Activated naive CD4-positive, alpha-beta T cell treated with anti-CD3 and anti-CD28 coated beads for 36 hours (primary cell): ENCODE data around the gene SLC32A1. TPM values are rescaled to one million over a fixed set of nuclear protein-coding genes. Genes with fewer than 3 reads are reported as not detected.

Experiments used
- CTCF ChIA-PET: fragments of 350-600 bp; sonication (Branson Sonifier 250); formaldehyde crosslinking; loops from one replicate; lab custom pipeline; 2021; ENCODE audit warnings: antibody characterized with exemption; lab: Charles Lee
- DNase-seq: peaks from one replicate; pipeline ENCODE4 v3.0.0-alpha.2; 2020
- H3K27ac Mint-ChIP-seq: one replicate; pipeline ENCODE4 v1.8.0; 2021; ENCODE audit warnings: mild to moderate bottlenecking, mixed read lengths
- H3K27me3 Mint-ChIP-seq: one replicate; pipeline ENCODE4 v1.8.0; 2021; ENCODE audit warnings: low read depth, mixed read lengths
- H3K36me3 Mint-ChIP-seq: one replicate; pipeline ENCODE4 v1.8.0; 2021; ENCODE audit warnings: low read depth, mixed read lengths
- H3K4me1 Mint-ChIP-seq: one replicate; pipeline ENCODE4 v1.8.0; 2021; ENCODE audit warnings: low read depth, mixed read lengths
- H3K4me3 Mint-ChIP-seq: one replicate; pipeline ENCODE4 v1.8.0; 2021; ENCODE audit warnings: mild to moderate bottlenecking, moderate library complexity, mixed read lengths
- H3K9me3 Mint-ChIP-seq: one replicate; pipeline ENCODE4 v1.8.0; 2021; ENCODE audit warnings: mixed read lengths
- intact Hi-C: fragments of 100-400 bp; cut with micrococcal nuclease; formaldehyde crosslinking; loops from one replicate; pipeline ENCODE4 v1.15.1; 2023
- total RNA-seq, 2 experiments: library from RNA; stranded (reverse); gene quantifications; one replicate each; pipeline ENCODE4 v1.2.3, GENCODE V29; 2021

SLC32A1 gene
- total RNA-seq, 2 experiments from 2014 or later: not detected

DNA sequence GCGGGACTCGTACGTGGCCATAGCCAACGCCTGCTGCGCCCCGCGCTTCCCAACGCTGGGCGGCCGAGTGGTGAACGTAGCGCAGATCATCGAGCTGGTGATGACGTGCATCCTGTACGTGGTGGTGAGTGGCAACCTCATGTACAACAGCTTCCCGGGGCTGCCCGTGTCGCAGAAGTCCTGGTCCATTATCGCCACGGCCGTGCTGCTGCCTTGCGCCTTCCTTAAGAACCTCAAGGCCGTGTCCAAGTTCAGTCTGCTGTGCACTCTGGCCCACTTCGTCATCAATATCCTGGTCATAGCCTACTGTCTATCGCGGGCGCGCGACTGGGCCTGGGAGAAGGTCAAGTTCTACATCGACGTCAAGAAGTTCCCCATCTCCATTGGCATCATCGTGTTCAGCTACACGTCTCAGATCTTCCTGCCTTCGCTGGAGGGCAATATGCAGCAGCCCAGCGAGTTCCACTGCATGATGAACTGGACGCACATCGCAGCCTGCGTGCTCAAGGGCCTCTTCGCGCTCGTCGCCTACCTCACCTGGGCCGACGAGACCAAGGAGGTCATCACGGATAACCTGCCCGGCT lies 3.4 kb downstream of the SLC32A1 start:
- H3K9me3 Mint-ChIP-seq: no peaks in the 10 kb centered on the region
- DNase-seq: peak; percentile 14

DNA sequence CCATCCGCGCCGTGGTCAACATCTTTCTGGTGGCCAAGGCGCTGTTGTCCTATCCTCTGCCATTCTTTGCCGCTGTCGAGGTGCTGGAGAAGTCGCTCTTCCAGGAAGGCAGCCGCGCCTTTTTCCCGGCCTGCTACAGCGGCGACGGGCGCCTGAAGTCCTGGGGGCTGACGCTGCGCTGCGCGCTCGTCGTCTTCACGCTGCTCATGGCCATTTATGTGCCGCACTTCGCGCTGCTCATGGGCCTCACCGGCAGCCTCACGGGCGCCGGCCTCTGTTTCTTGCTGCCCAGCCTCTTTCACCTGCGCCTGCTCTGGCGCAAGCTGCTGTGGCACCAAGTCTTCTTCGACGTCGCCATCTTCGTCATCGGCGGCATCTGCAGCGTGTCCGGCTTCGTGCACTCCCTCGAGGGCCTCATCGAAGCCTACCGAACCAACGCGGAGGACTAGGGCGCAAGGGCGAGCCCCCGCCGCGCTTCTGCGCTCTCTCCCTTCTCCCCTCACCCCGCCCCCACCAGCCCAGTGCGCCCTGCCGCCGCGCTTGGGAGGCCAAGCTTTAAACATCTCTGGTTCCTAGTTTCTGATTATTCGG lies 4.0 kb downstream of the SLC32A1 start:
- Mint-ChIP-seq H3K9me3 (no peaks in the 10 kb centered on the region), H3K4me3 (no peak overlapping the region), H3K36me3 (no peaks in the 10 kb centered on the region), H3K27me3 (peaks cover 79% of the 10 kb centered on the region), H3K4me1 (peaks cover 56% of the 10 kb centered on the region), H3K27ac (no peak overlapping the region)
- CTCF ChIA-PET: interaction anchor here (0.7 to 2.5 kb wide), 3 partner anchors 23 to 165 kb away, joined by 3 to 9 read pairs (median 6); no protein-coding TSS in a partner anchor
- intact Hi-C loops: loop anchor here (5.0 kb wide), 1 partner anchor 1959 kb away; the partner anchor contains the start of gene MAFB
- no peak for DNase-seq

More for the DNA sequence above, 3.4 kb downstream of the SLC32A1 start:
- Mint-ChIP-seq H3K4me3 (peak overlapping the region; percentile 25), H3K27me3 (peaks cover 80% of the 10 kb centered on the region), H3K36me3 (no peaks in the 10 kb centered on the region), H3K4me1 (peaks cover 57% of the 10 kb centered on the region), H3K27ac (no peak overlapping the region)
- intact Hi-C loops: loop anchor here (2.0 to 5.0 kb wide), 2 partner anchors 321 to 1960 kb away; partner anchors contain the start of gene MAFB
- CTCF ChIA-PET: interaction anchor here (1.3 to 2.5 kb wide), 3 partner anchors 24 to 321 kb away, joined by 6 to 9 read pairs (median 7); no protein-coding TSS in a partner anchor

DNA sequence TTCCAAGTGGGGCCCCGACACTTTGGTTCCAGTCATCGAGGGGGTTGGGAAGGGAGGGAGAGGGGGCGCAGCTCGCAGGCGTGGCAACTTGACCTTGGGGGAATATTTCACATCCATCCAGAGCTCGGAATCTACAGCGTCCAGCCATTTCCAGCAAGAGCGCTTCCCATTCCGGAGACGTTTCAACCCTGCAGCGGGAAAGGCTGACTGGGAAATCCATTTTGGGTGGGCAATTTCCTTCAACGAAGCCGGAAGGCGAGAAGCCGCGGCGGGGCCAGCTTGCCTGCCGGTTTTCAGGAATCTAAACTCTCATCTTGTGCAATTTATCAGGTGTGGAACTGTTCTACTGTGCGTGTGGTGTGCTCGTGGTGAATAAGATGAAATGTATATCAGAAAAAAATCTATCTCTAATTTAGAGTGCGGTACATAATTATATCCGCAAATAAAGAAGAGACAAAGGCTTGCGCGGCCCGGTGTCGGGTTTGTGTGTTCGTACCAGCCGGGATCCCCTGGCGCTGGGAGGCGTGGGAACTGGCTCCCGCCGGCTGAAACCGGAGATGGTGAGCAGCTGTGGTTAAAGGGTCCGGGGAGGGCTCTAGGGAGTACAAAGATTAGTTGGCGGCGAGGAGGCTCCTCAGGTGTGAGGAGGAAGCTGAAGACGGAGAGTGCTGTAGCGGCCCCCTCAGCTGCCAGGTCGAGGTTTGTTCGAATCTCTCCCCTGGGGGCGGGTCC lies 4.8 kb downstream of the SLC32A1 start:
- Mint-ChIP-seq H3K4me1 (peaks cover 53% of the 10 kb centered on the region), H3K9me3 (no peaks in the 10 kb centered on the region), H3K36me3 (no peaks in the 10 kb centered on the region), H3K27me3 (peaks cover 83% of the 10 kb centered on the region), H3K27ac (no peak overlapping the region), H3K4me3 (no peak overlapping the region)
- CTCF ChIA-PET: interaction anchor here (0.6 to 2.5 kb wide), 5 partner anchors 9 to 164 kb away, joined by 3 to 9 read pairs (median 4); no protein-coding TSS in a partner anchor
- intact Hi-C loops: loop anchor here (5.0 kb wide), 1 partner anchor 1958 kb away; the partner anchor contains the start of gene MAFB
- DNase-seq: peak; percentile 15

DNA sequence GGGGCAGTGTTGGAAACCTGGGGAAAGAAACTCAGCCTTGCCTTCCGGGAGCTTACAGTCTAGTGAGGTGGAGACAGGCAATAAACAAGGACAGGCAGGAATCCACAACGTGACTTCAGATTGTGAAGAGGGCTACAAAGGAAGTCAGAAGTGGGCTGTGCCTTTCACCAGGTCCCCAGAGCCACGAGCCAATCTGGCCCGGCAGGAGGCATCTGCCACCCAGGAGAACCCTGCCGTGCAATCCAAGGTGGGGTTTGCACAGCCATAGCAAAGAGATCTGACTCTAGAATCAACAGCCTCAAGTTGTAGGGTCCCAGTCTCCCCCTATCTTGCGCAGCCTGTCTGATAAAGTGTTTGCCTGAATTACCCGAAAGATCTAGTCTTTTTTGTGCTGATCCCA lies 5.5 kb downstream of the SLC32A1 start:
- Mint-ChIP-seq H3K4me1 (peaks cover 50% of the 10 kb centered on the region), H3K4me3 (no peak overlapping the region), H3K9me3 (no peaks in the 10 kb centered on the region), H3K36me3 (no peaks in the 10 kb centered on the region), H3K27me3 (peaks cover 82% of the 10 kb centered on the region), H3K27ac (no peak overlapping the region)
- CTCF ChIA-PET: interaction anchor here (0.6 to 2.3 kb wide), 4 partner anchors 9 to 163 kb away, joined by 4 to 6 read pairs (median 4); no protein-coding TSS in a partner anchor
- intact Hi-C loops: loop anchor here (2.0 to 5.0 kb wide), 2 partner anchors 77 to 1958 kb away; partner anchors contain the start of gene MAFB
- DNase-seq: no peak

DNA sequence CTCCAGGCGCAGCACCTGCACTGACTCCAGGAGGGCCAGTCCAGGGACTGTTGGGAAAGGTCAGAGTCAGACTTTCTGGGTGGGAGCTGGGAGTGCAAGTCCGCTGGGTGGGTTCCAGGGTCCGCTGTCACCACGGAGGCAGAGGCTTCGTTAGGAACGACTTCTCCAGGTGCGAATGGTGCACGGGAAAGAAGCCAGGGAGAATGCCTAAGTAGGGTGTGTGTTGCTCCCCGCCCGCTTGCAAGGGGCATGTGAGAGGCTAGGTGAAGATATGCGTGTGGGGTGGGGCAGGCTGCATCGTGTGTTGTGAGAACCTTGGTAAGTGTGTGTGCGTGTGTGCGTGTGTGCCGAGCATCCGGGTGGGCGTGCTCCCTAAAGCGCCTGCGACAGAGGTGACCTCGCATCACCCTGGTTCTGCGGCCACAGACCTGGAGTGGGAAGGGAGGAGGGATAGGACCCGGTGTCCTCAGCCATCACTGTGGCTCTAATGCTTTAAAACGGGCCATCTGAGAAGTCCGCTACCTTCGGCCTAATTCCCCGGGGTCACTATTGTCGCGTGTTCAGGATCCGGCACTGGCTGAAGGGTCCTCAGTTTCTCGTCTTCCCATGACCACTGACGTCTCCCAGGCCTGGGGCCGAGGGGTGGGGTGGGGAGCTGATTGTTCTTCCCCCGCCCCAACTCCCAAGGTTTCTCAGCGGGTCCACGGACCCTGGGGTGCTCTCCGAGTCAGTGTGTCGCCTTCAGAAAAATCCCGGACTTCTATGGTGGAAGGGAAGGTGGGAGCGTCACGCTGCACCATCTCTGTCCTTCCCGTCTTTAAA lies 6.1 kb downstream of the SLC32A1 start:
- Mint-ChIP-seq H3K4me1 (peaks cover 45% of the 10 kb centered on the region), H3K4me3 (peak overlapping the region; percentile 61), H3K36me3 (no peaks in the 10 kb centered on the region), H3K27ac (no peak overlapping the region), H3K27me3 (peaks cover 84% of the 10 kb centered on the region), H3K9me3 (no peaks in the 10 kb centered on the region)
- CTCF ChIA-PET: interaction anchor here (0.5 to 2.6 kb wide), 9 partner anchors 11 to 335 kb away, joined by 3 to 16 read pairs (median 5); partner anchors contain the start of gene ACTR5
- intact Hi-C loops: loop anchor here (2.0 kb wide), 1 partner anchor 76 kb away; no protein-coding TSS in a partner anchor
- DNase-seq: no peak

DNA sequence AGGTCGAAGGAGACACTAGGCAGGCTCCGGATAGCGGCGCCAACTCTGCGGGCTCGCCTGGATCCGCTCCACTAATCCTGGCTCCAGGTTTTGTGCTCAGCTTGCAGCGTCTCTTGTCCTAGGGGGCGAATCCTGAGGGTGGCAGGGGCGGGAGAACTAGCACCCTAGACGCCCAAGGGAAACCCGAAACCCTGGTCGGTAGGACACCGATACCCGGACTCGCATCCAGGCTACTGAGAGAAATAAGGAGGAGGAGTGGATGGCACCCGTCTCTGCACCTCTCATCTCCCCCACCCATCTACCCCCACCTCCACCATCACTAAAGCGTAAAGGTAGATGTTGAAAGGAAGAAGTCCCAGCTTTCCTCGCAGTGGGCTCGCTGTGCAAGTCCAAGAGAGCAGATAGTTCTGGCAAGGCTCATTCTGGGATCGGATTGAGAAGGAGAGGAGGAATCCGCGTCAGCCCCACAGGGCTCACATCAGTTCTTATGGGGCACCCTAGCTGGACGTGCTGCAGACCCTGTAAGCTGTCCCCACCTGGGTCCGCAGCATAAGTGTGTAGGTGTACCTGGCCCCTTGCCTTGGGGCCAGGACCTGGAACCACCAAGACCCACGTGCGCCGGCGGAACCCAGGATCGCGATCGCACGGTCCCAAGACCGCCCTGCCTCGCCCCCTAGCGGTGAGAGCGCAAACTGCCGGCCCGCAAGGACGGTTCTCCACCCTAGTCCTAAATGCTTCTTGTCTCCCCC lies 6.9 kb downstream of the SLC32A1 start:
- Mint-ChIP-seq H3K27me3 (peaks cover 85% of the 10 kb centered on the region), H3K27ac (no peak overlapping the region), H3K4me1 (peaks cover 39% of the 10 kb centered on the region), H3K9me3 (no peaks in the 10 kb centered on the region), H3K36me3 (no peaks in the 10 kb centered on the region), H3K4me3 (peak overlapping the region; percentile 61)
- CTCF ChIA-PET: interaction anchor here (0.5 to 2.6 kb wide), 11 partner anchors 12 to 345 kb away, joined by 3 to 16 read pairs (median 5); partner anchors contain the start of gene ACTR5
- peak; percentile 85 for DNase-seq
- intact Hi-C loops: loop anchor here (1.0 to 2.0 kb wide), 4 partner anchors 17 to 163 kb away; partner anchors contain the start of gene ACTR5

DNA sequence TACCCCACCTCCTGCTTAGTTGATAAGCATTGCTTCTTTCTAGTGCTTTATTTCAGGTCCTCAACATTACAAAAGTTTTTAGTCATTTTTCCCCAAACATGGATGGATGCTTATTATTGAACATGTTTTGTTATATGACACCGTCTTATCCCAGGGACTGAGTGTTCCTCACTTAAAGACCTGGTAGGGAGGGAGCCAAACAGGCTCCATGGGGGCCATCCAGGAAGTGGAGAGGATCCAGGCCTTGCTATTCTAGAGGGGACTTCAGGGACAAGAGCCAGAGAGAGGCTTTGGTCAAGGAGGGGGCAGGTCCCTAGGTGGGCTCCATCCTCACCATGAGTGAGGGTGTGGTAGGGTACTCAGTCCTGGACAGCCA lies 7.4 kb downstream of the SLC32A1 start:
- intact Hi-C loops: loop anchor here (1.0 to 2.0 kb wide), 4 partner anchors 17 to 163 kb away; partner anchors contain the start of gene ACTR5
- H3K4me1 Mint-ChIP-seq: peaks cover 35% of the 10 kb centered on the region
- no peaks in the 10 kb centered on the region for H3K36me3 Mint-ChIP-seq
- DNase-seq: no peak
- H3K9me3 Mint-ChIP-seq: no peaks in the 10 kb centered on the region
- H3K27ac Mint-ChIP-seq: no peak overlapping the region
- CTCF ChIA-PET: interaction anchor here (0.6 to 2.6 kb wide), 10 partner anchors 8 to 344 kb away, joined by 3 to 16 read pairs (median 4); partner anchors contain the start of gene ACTR5
- H3K27me3 Mint-ChIP-seq: peaks cover 83% of the 10 kb centered on the region
- no peak overlapping the region for H3K4me3 Mint-ChIP-seq

DNA sequence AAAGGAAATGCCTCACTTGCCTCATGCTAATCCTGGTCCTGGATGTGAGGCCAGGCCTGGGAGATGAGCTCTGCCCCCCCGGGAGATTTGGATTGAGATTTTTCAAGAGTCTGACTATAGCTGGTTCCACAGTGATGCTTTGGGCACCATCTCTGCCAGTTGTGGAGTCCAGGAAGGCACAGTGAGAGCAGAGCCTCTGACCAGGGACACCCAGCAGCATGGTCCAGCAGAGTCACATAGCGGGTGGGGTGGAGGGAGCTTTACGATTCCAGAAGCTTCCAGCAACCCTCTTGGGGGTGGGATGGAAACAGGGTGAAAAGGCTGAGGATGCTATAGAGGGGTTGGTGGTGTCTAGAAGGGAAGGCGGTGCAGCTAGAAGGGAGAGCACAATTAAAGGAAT lies 8.7 kb downstream of the SLC32A1 start:
- Mint-ChIP-seq H3K27me3 (peaks cover 73% of the 10 kb centered on the region), H3K4me1 (peaks cover 23% of the 10 kb centered on the region), H3K36me3 (no peaks in the 10 kb centered on the region), H3K9me3 (no peaks in the 10 kb centered on the region), H3K4me3 (no peak overlapping the region), H3K27ac (no peak overlapping the region)
- CTCF ChIA-PET: interaction anchor here (0.7 to 2.6 kb wide), 9 partner anchors 12 to 162 kb away, joined by 3 to 16 read pairs (median 3); partner anchors contain the start of gene PPP1R16B
- DNase-seq: no peak
- intact Hi-C loops: no loop called here

DNA sequence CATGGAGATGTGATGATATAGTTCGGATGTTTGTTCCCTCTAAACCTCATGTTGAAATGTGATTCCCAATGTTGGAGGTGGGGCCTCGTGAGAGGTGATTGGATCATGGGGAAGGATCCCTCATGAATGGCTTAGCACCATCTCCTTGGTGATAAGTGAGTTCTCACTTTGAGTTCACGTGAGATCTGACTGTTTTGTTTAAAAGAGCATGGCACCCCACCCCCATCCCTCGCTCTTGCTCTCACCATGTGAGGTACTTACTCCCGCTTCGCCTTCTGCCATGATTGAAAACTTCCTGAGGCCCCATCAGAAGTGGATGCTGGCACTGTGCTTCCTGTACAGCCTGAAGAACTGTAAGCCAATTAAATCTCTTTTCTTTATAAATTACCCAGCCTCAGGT lies 10.9 kb downstream of the SLC32A1 start:
- H3K4me3 Mint-ChIP-seq: no peak overlapping the region
- no peak for DNase-seq
- H3K27ac Mint-ChIP-seq: no peak overlapping the region
- CTCF ChIA-PET: no interaction called here
- H3K4me1 Mint-ChIP-seq: peaks cover 7% of the 10 kb centered on the region
- intact Hi-C loops: no loop called here
- H3K36me3 Mint-ChIP-seq: no peaks in the 10 kb centered on the region
- peaks cover 53% of the 10 kb centered on the region for H3K27me3 Mint-ChIP-seq
- H3K9me3 Mint-ChIP-seq: no peaks in the 10 kb centered on the region

DNA sequence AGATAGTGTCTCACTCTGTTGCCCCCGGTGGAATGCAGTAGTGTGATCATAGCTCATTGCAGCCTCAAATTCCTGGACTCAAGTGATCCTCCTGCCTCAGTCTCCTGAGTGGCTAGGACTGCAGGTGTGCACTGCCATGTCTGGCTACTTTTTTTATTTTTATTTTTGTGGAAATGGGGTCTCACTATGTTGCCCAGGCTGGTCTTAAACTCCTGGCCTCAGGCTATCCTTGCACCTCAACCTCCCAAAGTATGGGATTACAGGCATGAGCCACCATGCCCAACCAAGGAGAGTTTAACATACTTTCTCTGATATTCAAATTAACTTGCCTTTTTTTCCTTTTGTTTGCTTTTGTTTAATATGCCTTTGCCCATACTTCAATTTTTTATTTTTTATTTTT lies 13.6 kb downstream of the SLC32A1 start:
- no peak for DNase-seq
- no peaks in the 10 kb centered on the region for H3K36me3 Mint-ChIP-seq
- peaks cover 57% of the 10 kb centered on the region for H3K27me3 Mint-ChIP-seq
- H3K4me3 Mint-ChIP-seq: no peak overlapping the region
- no peaks in the 10 kb centered on the region for H3K9me3 Mint-ChIP-seq
- intact Hi-C loops: no loop called here
- H3K4me1 Mint-ChIP-seq: no peaks in the 10 kb centered on the region
- CTCF ChIA-PET: no interaction called here
- no peak overlapping the region for H3K27ac Mint-ChIP-seq
